ENCODE data around the gene PLN. TPM values are rescaled to one million over a fixed set of nuclear protein-coding genes. Genes with fewer than 3 reads are reported as not detected.

Gene PLN
- total RNA-seq, 1 experiment from 2014 or later: not detected

GRCh38 chr6:118509009-118509617 is 39.0 kb upstream of the PLN start:
- Mint-ChIP-seq H3K4me1 (no peaks in the 10 kb centered on the region), H3K9me3 (no peaks in the 10 kb centered on the region), H3K4me3 (no peak overlapping the region), H3K27me3 (ENCODE audit: low read depth) (no peaks in the 10 kb centered on the region), H3K27ac (no peak overlapping the region), H3K36me3 (0 out of 2 replicates have a peak, but pooled peaks cover 2% of the 10 kb centered on the region)
- POLR2A ChIA-PET: no interaction called here
- TF ChIP-seq NR2C2 (CRISPR knock-in tag; IDR thresholded peaks at IDR 0.05) (no peak), ZNF532 (CRISPR knock-in tag; IDR thresholded peaks at IDR 0.05; ENCODE audit: borderline replicate concordance) (no peak), GABPB1 (CRISPR knock-in tag; IDR thresholded peaks at IDR 0.05) (no peak), ZBTB43 (CRISPR knock-in tag; IDR thresholded peaks at IDR 0.05) (no peak), MXD4 (CRISPR knock-in tag; IDR thresholded peaks at IDR 0.05; ENCODE audit: borderline replicate concordance) (no peak), EMX1 (CRISPR knock-in tag; IDR thresholded peaks at IDR 0.05) (no peak), RELA (CRISPR knock-in tag; IDR thresholded peaks at IDR 0.05; ENCODE audit: borderline replicate concordance) (no peak), ZBTB21 (CRISPR knock-in tag; IDR thresholded peaks at IDR 0.05; ENCODE audit: borderline replicate concordance) (no peak), GTF2I (CRISPR knock-in tag; conservative IDR thresholded peaks at IDR 0.05) (no peak), FOXJ3 (CRISPR knock-in tag; IDR thresholded peaks at IDR 0.05; ENCODE audit: borderline replicate concordance) (no peak), SP1 (CRISPR knock-in tag; conservative IDR thresholded peaks at IDR 0.05) (no peak), AFF4 (CRISPR knock-in tag; IDR thresholded peaks at IDR 0.05; ENCODE audit: borderline replicate concordance) (no peak), FOXP1 (CRISPR knock-in tag; IDR thresholded peaks at IDR 0.05; ENCODE audit: borderline replicate concordance) (no peak), ZNF219 (CRISPR knock-in tag; IDR thresholded peaks at IDR 0.05; ENCODE audit: borderline replicate concordance) (no peak)
- TF ChIP-seq, protein P1, sequence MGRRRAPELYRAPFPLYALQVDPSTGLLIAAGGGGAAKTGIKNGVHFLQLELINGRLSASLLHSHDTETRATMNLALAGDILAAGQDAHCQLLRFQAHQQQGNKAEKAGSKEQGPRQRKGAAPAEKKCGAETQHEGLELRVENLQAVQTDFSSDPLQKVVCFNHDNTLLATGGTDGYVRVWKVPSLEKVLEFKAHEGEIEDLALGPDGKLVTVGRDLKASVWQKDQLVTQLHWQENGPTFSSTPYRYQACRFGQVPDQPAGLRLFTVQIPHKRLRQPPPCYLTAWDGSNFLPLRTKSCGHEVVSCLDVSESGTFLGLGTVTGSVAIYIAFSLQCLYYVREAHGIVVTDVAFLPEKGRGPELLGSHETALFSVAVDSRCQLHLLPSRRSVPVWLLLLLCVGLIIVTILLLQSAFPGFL (CRISPR knock-in tag; IDR thresholded peaks at IDR 0.05; ENCODE audit: borderline replicate concordance): no peak
- TF ChIP-seq, protein P2, sequence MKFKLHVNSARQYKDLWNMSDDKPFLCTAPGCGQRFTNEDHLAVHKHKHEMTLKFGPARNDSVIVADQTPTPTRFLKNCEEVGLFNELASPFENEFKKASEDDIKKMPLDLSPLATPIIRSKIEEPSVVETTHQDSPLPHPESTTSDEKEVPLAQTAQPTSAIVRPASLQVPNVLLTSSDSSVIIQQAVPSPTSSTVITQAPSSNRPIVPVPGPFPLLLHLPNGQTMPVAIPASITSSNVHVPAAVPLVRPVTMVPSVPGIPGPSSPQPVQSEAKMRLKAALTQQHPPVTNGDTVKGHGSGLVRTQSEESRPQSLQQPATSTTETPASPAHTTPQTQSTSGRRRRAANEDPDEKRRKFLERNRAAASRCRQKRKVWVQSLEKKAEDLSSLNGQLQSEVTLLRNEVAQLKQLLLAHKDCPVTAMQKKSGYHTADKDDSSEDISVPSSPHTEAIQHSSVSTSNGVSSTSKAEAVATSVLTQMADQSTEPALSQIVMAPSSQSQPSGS (CRISPR knock-in tag; IDR thresholded peaks at IDR 0.05; ENCODE audit: borderline replicate concordance, low read depth): no peak
- TF ChIP-seq, protein P3, sequence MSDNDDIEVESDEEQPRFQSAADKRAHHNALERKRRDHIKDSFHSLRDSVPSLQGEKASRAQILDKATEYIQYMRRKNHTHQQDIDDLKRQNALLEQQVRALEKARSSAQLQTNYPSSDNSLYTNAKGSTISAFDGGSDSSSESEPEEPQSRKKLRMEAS (CRISPR knock-in tag; IDR thresholded peaks at IDR 0.05): no peak
- TF ChIP-seq, protein P4, sequence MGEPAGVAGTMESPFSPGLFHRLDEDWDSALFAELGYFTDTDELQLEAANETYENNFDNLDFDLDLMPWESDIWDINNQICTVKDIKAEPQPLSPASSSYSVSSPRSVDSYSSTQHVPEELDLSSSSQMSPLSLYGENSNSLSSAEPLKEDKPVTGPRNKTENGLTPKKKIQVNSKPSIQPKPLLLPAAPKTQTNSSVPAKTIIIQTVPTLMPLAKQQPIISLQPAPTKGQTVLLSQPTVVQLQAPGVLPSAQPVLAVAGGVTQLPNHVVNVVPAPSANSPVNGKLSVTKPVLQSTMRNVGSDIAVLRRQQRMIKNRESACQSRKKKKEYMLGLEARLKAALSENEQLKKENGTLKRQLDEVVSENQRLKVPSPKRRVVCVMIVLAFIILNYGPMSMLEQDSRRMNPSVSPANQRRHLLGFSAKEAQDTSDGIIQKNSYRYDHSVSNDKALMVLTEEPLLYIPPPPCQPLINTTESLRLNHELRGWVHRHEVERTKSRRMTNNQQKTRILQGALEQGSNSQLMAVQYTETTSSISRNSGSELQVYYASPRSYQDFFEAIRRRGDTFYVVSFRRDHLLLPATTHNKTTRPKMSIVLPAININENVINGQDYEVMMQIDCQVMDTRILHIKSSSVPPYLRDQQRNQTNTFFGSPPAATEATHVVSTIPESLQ (CRISPR knock-in tag; IDR thresholded peaks at IDR 0.05): no peak
- CTCF ChIA-PET: no interaction called here
- DNase-seq (ENCODE audit: low spot score) (no peak), ATAC-seq (no peak)

All from WTC11 (cell line).